Activated T-helper 2 cell treated with anti-CD3 and anti-CD28 coated beads, Interferon-gamma antibody, Interleukin-2, Interleukin-4, amounts not matched to agents 10 μg/mL and 5 μg/mL and 100 μg/mL, durations not matched to agents 14 hours and 24 hours and 36 hours (primary cell): ENCODE data around the gene CHKB. TPM values are rescaled to one million over a fixed set of nuclear protein-coding genes. Genes with fewer than 3 reads are reported as not detected.

Experiments used
- DNase-seq: peaks from one replicate; pipeline ENCODE4 v3.0.0; 2021; ENCODE audit warnings: low spot score
- H3K27ac Mint-ChIP-seq: one replicate; pipeline ENCODE4 v1.8.0; 2021; ENCODE audit warnings: mixed read lengths
- H3K27me3 Mint-ChIP-seq: one replicate; pipeline ENCODE4 v1.8.0; 2021; ENCODE audit warnings: low read depth, mixed read lengths
- H3K36me3 Mint-ChIP-seq: one replicate; pipeline ENCODE4 v1.8.0; 2021; ENCODE audit warnings: low read depth, mixed read lengths
- H3K4me1 Mint-ChIP-seq: one replicate; pipeline ENCODE4 v1.8.0; 2021; ENCODE audit warnings: low read depth, mixed read lengths
- H3K4me3 Mint-ChIP-seq: one replicate; pipeline ENCODE4 v1.8.0; 2021; ENCODE audit warnings: low read depth, mild to moderate bottlenecking, moderate library complexity, mixed read lengths
- H3K9me3 Mint-ChIP-seq: one replicate; pipeline ENCODE4 v1.8.0; 2021; ENCODE audit warnings: mixed read lengths
- intact Hi-C: fragments of 100-400 bp; cut with micrococcal nuclease; formaldehyde crosslinking; loops from one replicate; pipeline ENCODE4 v1.15.1; 2023
- total RNA-seq: library from RNA; stranded (reverse); gene quantifications from 2 replicates; pipeline ENCODE4 v1.2.3, GENCODE V29; 2022

The CHKB gene
- total RNA-seq, 1 donor from 2014 or later = 90.9 TPM

GRCh38 chr22:50530877-50531545 lies 51.6 kb downstream of the CHKB start:
- H3K4me1 Mint-ChIP-seq = peaks cover 38% of the 10 kb centered on the region
- DNase-seq = peak; percentile 83
- no peaks in the 10 kb centered on the region for H3K9me3 Mint-ChIP-seq
- peak overlapping the region; percentile 91 for H3K4me3 Mint-ChIP-seq
- no peaks in the 10 kb centered on the region for H3K27me3 Mint-ChIP-seq
- intact Hi-C loops = loop anchor here (1.0 to 2.0 kb wide), 4 partner anchors 8 to 90 kb away; partner anchors contain the start of genes CHKB and KLHDC7B
- peaks cover 17% of the 10 kb centered on the region for H3K36me3 Mint-ChIP-seq
- peak overlapping the region; percentile 98 for H3K27ac Mint-ChIP-seq

- Mint-ChIP-seq H3K4me1 (peaks cover 38% of the 10 kb centered on the region), H3K27ac (peak overlapping the region; percentile 98), H3K9me3 (no peaks in the 10 kb centered on the region), H3K27me3 (no peaks in the 10 kb centered on the region), H3K4me3 (peak overlapping the region; percentile 91), H3K36me3 (peaks cover 17% of the 10 kb centered on the region)
- intact Hi-C loops = loop anchor here (2.0 kb wide), 2 partner anchors 14 to 52 kb away; partner anchors contain the start of genes CHKB and KLHDC7B
- DNase-seq = no peak
Observed at GRCh38 chr22:50530580-50530876, 52.1 kb downstream of the CHKB start.

GRCh38 chr22:50529897-50530579 lies 52.6 kb downstream of the CHKB start, which contains the start of gene TYMP:
TYMP (minus strand) TSS chr22:50530012; CDS start chr22:50529709, 303 bp downstream.
- H3K4me1 Mint-ChIP-seq = peaks cover 38% of the 10 kb centered on the region
- intact Hi-C loops = loop anchor here (2.0 to 10.0 kb wide), 4 partner anchors 15 to 285 kb away; partner anchors contain the start of genes CHKB, KLHDC7B and TUBGCP6
- peak within 1 kb of the TSS; percentile 98 for H3K27ac Mint-ChIP-seq
- peak; percentile 76 for DNase-seq
- no peaks in the 10 kb centered on the region for H3K27me3 Mint-ChIP-seq
- peaks cover 17% of the 10 kb centered on the region for H3K36me3 Mint-ChIP-seq
- peak within 1 kb of the TSS; percentile 91 for H3K4me3 Mint-ChIP-seq
- H3K9me3 Mint-ChIP-seq = no peaks in the 10 kb centered on the region

GRCh38 chr22:50529416-50529896 lies 53.2 kb downstream of the CHKB start:
- Mint-ChIP-seq H3K27ac (peak overlapping the region; percentile 38), H3K36me3 (peaks cover 22% of the 10 kb centered on the region), H3K9me3 (no peaks in the 10 kb centered on the region), H3K27me3 (no peaks in the 10 kb centered on the region), H3K4me3 (peak overlapping the region; percentile 76), H3K4me1 (peaks cover 41% of the 10 kb centered on the region)
- no peak for DNase-seq
- intact Hi-C loops = loop anchor here (5.0 to 10.0 kb wide), 2 partner anchors 57 to 285 kb away; partner anchors contain the start of gene TUBGCP6

Other genes starting within 250 kb of the CHKB start
- gene PPP6R2, start 239.5 kb downstream of the CHKB start, total RNA-seq = 42.9 and 45.0 TPM in 2 replicates
- 102 and 106 TPM in 2 replicates for gene SBF1, start 107.8 kb downstream of the CHKB start, total RNA-seq
- 2.2 and 2.9 TPM in 2 replicates for gene ADM2, start 101.3 kb downstream of the CHKB start, total RNA-seq
- gene MIOX, start 96.0 kb downstream of the CHKB start, total RNA-seq = 0.25 TPM in 1 of 2 replicates, not detected in the other
- gene LMF2, start 75.1 kb downstream of the CHKB start, total RNA-seq = 77.2 and 81.8 TPM in 2 replicates
- 112 and 115 TPM in 2 replicates for gene NCAPH2, start 74.6 kb downstream of the CHKB start, total RNA-seq
- 3.8 and 8.7 TPM in 2 replicates for gene SCO2, start 57.3 kb downstream of the CHKB start, total RNA-seq
- 35.9 and 36.9 TPM in 2 replicates for gene TYMP, start 52.8 kb downstream of the CHKB start, total RNA-seq
- gene KLHDC7B, start 37.0 kb downstream of the CHKB start, total RNA-seq = 3.0 and 3.3 TPM in 2 replicates
- 0.62 TPM in 1 of 2 replicates, not detected in the other for gene SYCE3, start 19.9 kb downstream of the CHKB start, total RNA-seq
- gene CPT1B, start 4.4 kb downstream of the CHKB start, total RNA-seq = 68.2 and 74.3 TPM in 2 replicates
- 0.09 and 0.16 TPM in 2 replicates for gene MAPK8IP2, start 17.9 kb upstream of the CHKB start, total RNA-seq
- 25.0 TPM in 2 replicates for gene ARSA, start 45.3 kb upstream of the CHKB start, total RNA-seq
- gene SHANK3, start 90.0 kb upstream of the CHKB start, total RNA-seq = 0.16 and 0.25 TPM in 2 replicates
- not detected in 2 replicates for gene ACR, start 155.4 kb upstream of the CHKB start, total RNA-seq
- 34.9 and 35.7 TPM in 2 replicates for gene RABL2B, start 200.8 kb upstream of the CHKB start, total RNA-seq